GM12875 (cell line): ENCODE results near the gene ADA.

Experiments
- H3K4me3 ChIP-seq: one replicate; pipeline ENCODE4 v1.5.1; 2011; ENCODE audit warnings: low read depth, low read length, control low read depth
- CTCF ChIP-seq: IDR thresholded peaks from 2 replicates; pipeline ENCODE4 v1.5.1; 2011; ENCODE audit warnings: low read depth, mild to moderate bottlenecking, control low read depth, inconsistent platforms, low read length, moderate library complexity, borderline replicate concordance; ENCODE audit not compliant: insufficient read depth

The ADA gene

GRCh38 chr20:44642203-44643153 is 9.0 kb downstream of the ADA start:
- peak; percentile 37; the same call in 1 of the 2 replicates for TF ChIP-seq CTCF
- no peak overlapping the region for H3K4me3 ChIP-seq

- no peak overlapping the region for H3K4me3 ChIP-seq
- TF ChIP-seq CTCF = no peak
These were observed 10.2 kb downstream of the ADA start for GRCh38 chr20:44641325-44641724.

- no peak for TF ChIP-seq CTCF
- H3K4me3 ChIP-seq = no peak overlapping the region
These were observed 11.0 kb downstream of the ADA start for GRCh38 chr20:44640522-44640921.

- no peak for TF ChIP-seq CTCF
- H3K4me3 ChIP-seq = no peak overlapping the region
These were observed 13.8 kb downstream of the ADA start for GRCh38 chr20:44637522-44638372.

- no peak for TF ChIP-seq CTCF
These were observed 14.5 kb downstream of the ADA start for GRCh38 chr20:44637042-44637441.

GRCh38 chr20:44635877-44636276 is 15.6 kb downstream of the ADA start:
- no peak overlapping the region for H3K4me3 ChIP-seq
- no peak for TF ChIP-seq CTCF

More at GRCh38 chr20:44637042-44637441, 14.5 kb downstream of the ADA start:
- H3K4me3 ChIP-seq = no peak overlapping the region
